Activated naive CD4-positive, alpha-beta T cell treated with anti-CD3 and anti-CD28 coated beads, Interleukin-2, amount 50 U/mL, for 24 hours (primary cell): ENCODE results near the gene SH3D19.
"Not testable (repeated sequence)": the region's sequence is repeated elsewhere in the genome, so short reads cannot be mapped to it uniquely, and the experiment has no call there.

ENCODE experiments used
- H3K27ac Mint-ChIP-seq: one replicate; pipeline ENCODE4 v1.8.0; 2021; ENCODE audit warnings: mild to moderate bottlenecking, mixed read lengths
- H3K27me3 Mint-ChIP-seq: one replicate; pipeline ENCODE4 v1.8.0; 2021; ENCODE audit warnings: mixed read lengths
- H3K36me3 Mint-ChIP-seq: one replicate; pipeline ENCODE4 v1.8.0; 2021; ENCODE audit warnings: mixed read lengths
- H3K4me1 Mint-ChIP-seq: one replicate; pipeline ENCODE4 v1.8.0; 2021; ENCODE audit warnings: mixed read lengths
- H3K4me3 Mint-ChIP-seq: one replicate; pipeline ENCODE4 v1.8.0; 2021; ENCODE audit warnings: mild to moderate bottlenecking, mixed read lengths
- H3K9me3 Mint-ChIP-seq: one replicate; pipeline ENCODE4 v1.8.0; 2021; ENCODE audit warnings: mixed read lengths

The SH3D19 gene

DNA sequence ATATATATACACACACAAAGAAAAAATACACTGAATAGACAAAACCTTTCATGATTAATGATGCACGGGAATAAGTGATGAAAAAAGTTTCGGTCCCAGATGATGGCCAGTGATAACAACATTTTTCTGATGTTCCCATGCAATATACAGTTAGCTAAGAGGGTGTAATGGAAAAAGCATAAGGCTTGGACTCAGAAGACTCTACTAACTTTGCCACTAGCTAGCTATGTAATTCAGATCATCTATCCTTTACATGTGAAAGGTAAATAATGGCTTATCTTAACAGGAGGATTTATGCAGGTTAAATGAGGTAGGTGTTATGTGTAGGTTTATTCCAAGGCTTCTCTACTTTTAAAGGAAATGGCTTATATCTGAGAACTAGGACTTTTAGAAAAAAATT lies 221.6 kb downstream of the SH3D19 start:
- H3K4me3 Mint-ChIP-seq: peak overlapping the region; percentile 57

GRCh38 chr4:151100531-151100930 lies 224.9 kb downstream of the SH3D19 start:
- Mint-ChIP-seq H3K9me3 (no peaks in the 10 kb centered on the region), H3K4me1 (peaks cover 35% of the 10 kb centered on the region), H3K4me3 (peak overlapping the region; percentile 91), H3K27ac (peak overlapping the region; percentile 99), H3K36me3 (peaks cover 34% of the 10 kb centered on the region), H3K27me3 (no peaks in the 10 kb centered on the region)

More for the DNA sequence above, 221.6 kb downstream of the SH3D19 start:
- H3K4me1 Mint-ChIP-seq: peaks cover 32% of the 10 kb centered on the region
- H3K27me3 Mint-ChIP-seq: no peaks in the 10 kb centered on the region
- peaks cover 38% of the 10 kb centered on the region for H3K36me3 Mint-ChIP-seq
- no peaks in the 10 kb centered on the region for H3K9me3 Mint-ChIP-seq
- H3K27ac Mint-ChIP-seq: peak overlapping the region; percentile 68

DNA sequence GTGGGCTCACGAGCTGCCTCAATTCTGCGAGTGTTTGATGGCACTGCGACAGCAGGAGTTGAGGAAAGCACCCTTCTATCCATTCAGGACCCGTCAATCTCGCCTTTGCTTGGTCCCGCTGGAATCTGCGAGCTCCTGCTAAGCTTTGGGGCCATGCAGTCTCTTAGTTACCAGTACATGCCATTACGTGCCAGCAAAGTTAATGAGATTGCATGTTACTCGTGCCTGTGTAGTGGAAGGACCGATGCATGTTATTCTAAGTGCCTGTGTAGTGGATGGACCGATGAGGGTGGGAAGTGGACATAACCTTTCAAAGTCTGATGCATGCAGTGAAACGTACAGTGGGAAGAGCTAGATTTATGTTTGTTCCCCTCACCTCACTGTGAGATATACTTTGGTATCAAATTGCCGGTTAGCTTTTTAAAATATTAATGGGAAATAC lies 225.4 kb downstream of the SH3D19 start:
- H3K27ac Mint-ChIP-seq: peak overlapping the region; percentile 99
- no peaks in the 10 kb centered on the region for H3K9me3 Mint-ChIP-seq
- peaks cover 34% of the 10 kb centered on the region for H3K36me3 Mint-ChIP-seq
- peak overlapping the region; percentile 91 for H3K4me3 Mint-ChIP-seq
- H3K27me3 Mint-ChIP-seq: no peaks in the 10 kb centered on the region
- H3K4me1 Mint-ChIP-seq: peaks cover 35% of the 10 kb centered on the region

GRCh38 chr4:151099229-151099975 lies 226.0 kb downstream of the SH3D19 start, which contains the start of gene RPS3A:
RPS3A (plus strand) TSS chr4:151099628; CDS start chr4:151099653, 25 bp downstream.
- Mint-ChIP-seq H3K27ac (peak within 1 kb of the TSS; percentile 99), H3K4me1 (peaks cover 35% of the 10 kb centered on the region), H3K27me3 (no peaks in the 10 kb centered on the region), H3K9me3 (no peaks in the 10 kb centered on the region), H3K4me3 (peak within 1 kb of the TSS; percentile 91), H3K36me3 (peaks cover 32% of the 10 kb centered on the region)

GRCh38 chr4:151098979-151099228 lies 226.5 kb downstream of the SH3D19 start:
- Mint-ChIP-seq H3K4me3 (peak overlapping the region; percentile 91), H3K27me3 (no peaks in the 10 kb centered on the region), H3K36me3 (peaks cover 30% of the 10 kb centered on the region), H3K9me3 (no peaks in the 10 kb centered on the region), H3K27ac (peak overlapping the region; percentile 99), H3K4me1 (peaks cover 32% of the 10 kb centered on the region)

GRCh38 chr4:151097759-151098158 lies 227.6 kb downstream of the SH3D19 start:
- no peaks in the 10 kb centered on the region for H3K27me3 Mint-ChIP-seq
- H3K9me3 Mint-ChIP-seq: no peaks in the 10 kb centered on the region
- peaks cover 26% of the 10 kb centered on the region for H3K36me3 Mint-ChIP-seq
- no peak overlapping the region for H3K4me3 Mint-ChIP-seq
- peak overlapping the region; percentile 46 for H3K27ac Mint-ChIP-seq
- peaks cover 24% of the 10 kb centered on the region for H3K4me1 Mint-ChIP-seq

DNA sequence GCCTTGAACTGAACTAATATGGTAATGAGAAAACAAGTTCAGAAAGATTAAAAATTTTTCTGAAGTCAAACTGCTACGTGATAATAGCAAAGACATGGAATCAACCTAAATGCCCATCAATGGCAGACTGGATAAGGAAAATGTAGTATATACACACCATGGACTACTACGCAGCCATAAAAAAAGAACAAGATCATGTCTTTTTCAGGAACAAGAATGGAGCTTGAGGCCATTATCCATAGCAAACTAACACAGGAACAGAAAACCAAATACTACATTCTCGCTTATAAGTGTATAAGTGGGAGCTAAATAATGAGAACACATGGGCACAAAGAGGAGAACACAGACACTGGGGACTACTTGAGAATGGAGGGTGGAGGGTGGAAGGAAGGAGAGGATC lies 230.3 kb downstream of the SH3D19 start:
- no peaks in the 10 kb centered on the region for H3K27me3 Mint-ChIP-seq
- peaks cover 7% of the 10 kb centered on the region for H3K36me3 Mint-ChIP-seq
- H3K4me3 Mint-ChIP-seq: no peak overlapping the region
- peaks cover 11% of the 10 kb centered on the region for H3K4me1 Mint-ChIP-seq
- H3K9me3 Mint-ChIP-seq: no peaks in the 10 kb centered on the region
- no peak overlapping the region for H3K27ac Mint-ChIP-seq

GRCh38 chr4:151094290-151094751 lies 231.1 kb downstream of the SH3D19 start:
- H3K27ac Mint-ChIP-seq: no peak overlapping the region
- H3K27me3 Mint-ChIP-seq: no peaks in the 10 kb centered on the region
- H3K4me3 Mint-ChIP-seq: no peak overlapping the region
- H3K36me3 Mint-ChIP-seq: peaks cover 1% of the 10 kb centered on the region
- H3K9me3 Mint-ChIP-seq: no peaks in the 10 kb centered on the region
- peaks cover 11% of the 10 kb centered on the region for H3K4me1 Mint-ChIP-seq

DNA sequence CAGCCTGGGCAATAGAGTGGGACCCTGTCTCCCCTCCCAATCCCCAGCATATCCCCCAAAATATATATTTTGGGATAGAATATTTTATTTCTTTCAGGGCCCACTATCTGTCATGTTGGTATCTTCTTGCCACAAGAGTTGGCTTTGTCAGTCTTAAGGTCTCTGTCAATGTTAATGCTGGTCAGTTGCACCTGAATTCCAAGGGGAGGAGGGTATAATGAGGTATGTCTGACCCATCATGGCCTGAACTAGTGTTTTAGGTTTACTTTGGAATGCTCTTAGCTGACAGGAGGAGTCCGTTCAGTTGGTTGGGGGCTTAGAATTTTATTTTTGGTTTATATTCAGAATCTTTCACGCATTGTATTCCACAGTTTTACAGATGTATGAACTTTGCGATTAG lies 232.2 kb downstream of the SH3D19 start:
- no peak overlapping the region for H3K4me3 Mint-ChIP-seq
- no peaks in the 10 kb centered on the region for H3K9me3 Mint-ChIP-seq
- no peaks in the 10 kb centered on the region for H3K36me3 Mint-ChIP-seq
- no peaks in the 10 kb centered on the region for H3K27me3 Mint-ChIP-seq
- peaks cover 3% of the 10 kb centered on the region for H3K4me1 Mint-ChIP-seq
- H3K27ac Mint-ChIP-seq: no peak overlapping the region

- Mint-ChIP-seq H3K36me3 (no peaks in the 10 kb centered on the region), H3K27ac (no peak overlapping the region), H3K9me3 (no peaks in the 10 kb centered on the region), H3K4me1 (no peaks in the 10 kb centered on the region), H3K4me3 (no peak overlapping the region), H3K27me3 (no peaks in the 10 kb centered on the region)
These were observed 232.9 kb downstream of the SH3D19 start for GRCh38 chr4:151092488-151092887.

DNA sequence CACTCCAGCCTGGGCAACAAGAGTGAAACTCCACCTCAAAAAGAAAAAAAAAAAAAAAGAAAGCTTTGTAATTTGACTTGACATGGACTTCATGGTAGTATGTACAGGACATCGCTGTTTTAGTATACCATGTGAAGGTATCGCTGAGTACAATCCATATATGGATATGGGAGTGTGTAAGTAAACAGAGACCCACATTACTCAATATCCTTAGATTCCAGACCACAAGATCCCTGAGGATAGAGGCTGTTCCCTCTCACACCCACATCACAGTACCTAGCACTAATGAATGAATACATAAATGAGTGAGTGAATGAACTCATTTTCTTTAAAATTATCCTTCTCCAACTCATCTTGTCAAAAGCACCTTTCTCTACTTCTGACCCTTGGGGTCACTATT lies 234.4 kb downstream of the SH3D19 start:
- no peaks in the 10 kb centered on the region for H3K27me3 Mint-ChIP-seq
- H3K4me1 Mint-ChIP-seq: no peaks in the 10 kb centered on the region
- no peaks in the 10 kb centered on the region for H3K9me3 Mint-ChIP-seq
- no peak overlapping the region for H3K4me3 Mint-ChIP-seq
- H3K36me3 Mint-ChIP-seq: no peaks in the 10 kb centered on the region
- no peak overlapping the region for H3K27ac Mint-ChIP-seq

GRCh38 chr4:151087467-151087866 lies 237.9 kb downstream of the SH3D19 start:
- Mint-ChIP-seq H3K4me3 (no peak overlapping the region), H3K4me1 (no peaks in the 10 kb centered on the region), H3K36me3 (no peaks in the 10 kb centered on the region), H3K27me3 (no peaks in the 10 kb centered on the region), H3K9me3 (no peaks in the 10 kb centered on the region), H3K27ac (no peak overlapping the region)

DNA sequence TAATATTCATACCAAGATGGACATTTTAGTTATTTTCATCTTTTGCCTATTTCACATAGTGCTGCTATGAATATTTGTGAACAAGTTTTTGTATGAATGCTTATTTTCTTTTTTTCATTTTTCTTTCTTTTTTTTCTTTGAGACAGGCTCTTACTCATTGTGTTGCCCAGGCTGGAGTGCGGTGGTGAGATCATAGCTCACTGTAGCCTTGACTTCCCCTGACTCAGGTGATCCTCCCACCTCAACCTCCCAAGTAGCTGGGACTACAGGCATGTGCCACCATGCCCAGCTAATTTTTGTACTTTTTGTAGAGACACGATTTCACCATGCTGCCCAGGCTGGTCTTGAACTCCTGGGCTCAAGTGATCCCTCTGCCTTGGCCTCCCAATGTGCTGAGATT lies 247.4 kb downstream of the SH3D19 start:
- H3K36me3 Mint-ChIP-seq, H3K27ac Mint-ChIP-seq, H3K4me3 Mint-ChIP-seq, H3K27me3 Mint-ChIP-seq, H3K4me1 Mint-ChIP-seq, H3K9me3 Mint-ChIP-seq: not testable (repeated sequence)

GRCh38 chr4:151074416-151074916 lies 250.9 kb downstream of the SH3D19 start:
- no peaks in the 10 kb centered on the region for H3K4me1 Mint-ChIP-seq

More at GRCh38 chr4:151074416-151074916, 250.9 kb downstream of the SH3D19 start:
- Mint-ChIP-seq H3K9me3 (no peaks in the 10 kb centered on the region), H3K27me3 (no peaks in the 10 kb centered on the region), H3K36me3 (no peaks in the 10 kb centered on the region), H3K4me3 (no peak overlapping the region), H3K27ac (no peak overlapping the region)
